IPS-18a (cell line): ENCODE measurements around the gene ZNF726.
"Not testable (repeated sequence)": the region's sequence is repeated elsewhere in the genome, so short reads cannot be mapped to it uniquely, and the experiment has no call there.

Source experiments
- H3K27ac ChIP-seq: one replicate; pipeline ENCODE4 v1.5.1; 2013; ENCODE audit warnings: low read length
- H3K27me3 ChIP-seq: one replicate; pipeline ENCODE4 v1.6.1; 2013; ENCODE audit warnings: mild to moderate bottlenecking, low read length; ENCODE audit not compliant: control insufficient read depth, insufficient read depth
- H3K36me3 ChIP-seq: one replicate; pipeline ENCODE4 v1.6.1; 2013; ENCODE audit warnings: low read depth, low read length; ENCODE audit not compliant: control insufficient read depth
- H3K4me1 ChIP-seq: one replicate; pipeline ENCODE4 v1.6.1; 2013; ENCODE audit warnings: low read depth, low read length; ENCODE audit not compliant: control insufficient read depth
- H3K4me3 ChIP-seq: one replicate; pipeline ENCODE4 v1.5.1; 2013; ENCODE audit warnings: low read length
- H3K9ac ChIP-seq: one replicate; pipeline ENCODE4 v1.6.1; 2013; ENCODE audit warnings: mild to moderate bottlenecking, low read length, moderate library complexity
- H3K9me3 ChIP-seq: one replicate; pipeline ENCODE4 v1.6.1; 2013; ENCODE audit warnings: low read depth, low read length; ENCODE audit not compliant: control insufficient read depth

ZNF726 gene

DNA sequence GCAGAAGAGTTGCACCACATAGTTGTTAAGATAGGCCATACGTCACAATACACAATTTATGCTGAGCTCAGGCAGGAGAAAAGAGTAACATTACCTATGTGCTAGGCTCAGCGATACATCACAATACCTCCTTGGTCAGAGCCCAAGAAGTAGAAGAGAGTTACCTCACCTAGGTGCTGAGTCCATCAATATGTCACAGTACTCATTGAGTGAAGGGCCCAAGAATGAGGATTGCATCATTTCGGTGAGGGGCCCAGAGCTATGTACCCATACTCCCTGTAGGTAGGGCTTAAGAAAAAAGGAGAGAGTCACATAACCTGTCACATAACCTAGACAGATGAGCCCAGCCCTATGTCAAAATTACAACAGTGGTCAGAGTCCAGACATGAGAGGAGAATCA, 62.6 kb downstream of the ZNF726 start:
- H3K9me3 ChIP-seq: peaks cover 59% of the 10 kb centered on the region
- H3K9ac ChIP-seq, H3K27me3 ChIP-seq, H3K36me3 ChIP-seq, H3K27ac ChIP-seq, H3K4me3 ChIP-seq, H3K4me1 ChIP-seq: not testable (repeated sequence)

DNA sequence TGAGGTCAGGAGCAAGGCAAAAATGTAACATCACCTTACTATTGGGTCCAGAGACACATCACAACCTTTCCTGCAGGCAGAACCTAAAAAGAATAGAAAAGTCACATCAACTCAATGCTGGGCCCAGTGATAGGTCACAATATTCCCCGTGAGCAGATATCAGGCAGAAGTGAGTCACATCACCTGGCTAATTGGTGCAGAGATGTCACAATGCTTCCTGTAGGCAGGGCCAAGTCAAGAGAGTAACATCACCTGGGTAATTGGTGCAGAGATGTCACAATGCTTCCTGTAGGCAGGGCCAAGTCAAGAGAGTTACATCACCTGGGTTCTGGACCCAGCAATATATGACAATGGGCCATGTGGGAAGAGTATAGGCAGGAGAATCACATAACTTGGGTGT, 63.4 kb downstream of the ZNF726 start:
- Histone ChIP-seq H3K9me3 (peaks cover 62% of the 10 kb centered on the region), H3K36me3 (no peaks in the 10 kb centered on the region), H3K27ac (no peak overlapping the region), H3K4me1 (no peaks in the 10 kb centered on the region), H3K9ac (no peak overlapping the region), H3K27me3 (no peaks in the 10 kb centered on the region), H3K4me3 (no peak overlapping the region)

DNA sequence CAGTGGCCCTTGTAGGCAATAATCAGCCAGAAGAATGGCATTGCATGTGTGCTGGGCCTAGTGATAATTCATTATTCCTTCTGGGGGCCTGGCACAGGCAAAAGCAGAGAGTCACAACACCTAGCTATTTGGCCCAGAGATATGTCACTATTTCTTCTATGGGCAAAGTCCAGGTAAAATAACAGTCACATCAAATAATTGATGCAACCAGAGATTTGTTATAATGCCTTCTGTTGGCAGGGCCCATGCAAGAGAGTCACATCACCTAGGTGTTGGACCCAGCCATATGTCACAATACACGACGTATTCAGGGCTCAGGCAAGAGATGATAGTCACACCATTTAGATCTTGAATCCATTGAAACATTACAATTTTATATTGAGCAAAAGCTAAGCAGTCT, 66.1 kb downstream of the ZNF726 start:
- Histone ChIP-seq H3K27me3 (no peaks in the 10 kb centered on the region), H3K36me3 (no peaks in the 10 kb centered on the region), H3K4me3 (no peak overlapping the region), H3K4me1 (no peaks in the 10 kb centered on the region), H3K9ac (no peak overlapping the region), H3K9me3 (peaks cover 72% of the 10 kb centered on the region), H3K27ac (no peak overlapping the region)

DNA sequence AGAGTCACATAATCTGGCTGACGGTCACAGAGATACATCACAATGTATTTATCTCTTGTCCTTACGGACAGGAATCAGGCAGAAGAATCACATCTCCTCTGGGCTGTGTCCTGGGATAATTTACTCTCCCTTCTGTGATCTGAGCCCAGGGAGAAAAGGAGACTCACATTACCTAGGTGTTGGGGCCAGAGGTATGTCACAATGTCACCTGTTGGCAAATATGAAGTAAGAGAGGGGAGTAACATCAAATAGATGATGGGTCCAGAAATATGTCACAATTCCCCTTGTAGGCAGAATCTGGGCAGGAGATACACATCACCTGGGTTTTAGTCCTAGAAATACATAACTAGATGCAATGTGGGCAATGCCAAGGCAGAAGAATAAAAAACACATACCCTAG, 67.2 kb downstream of the ZNF726 start:
- Histone ChIP-seq H3K4me3 (no peak overlapping the region), H3K36me3 (no peaks in the 10 kb centered on the region), H3K4me1 (no peaks in the 10 kb centered on the region), H3K9ac (no peak overlapping the region), H3K27me3 (no peaks in the 10 kb centered on the region), H3K27ac (no peak overlapping the region), H3K9me3 (peaks cover 81% of the 10 kb centered on the region)

DNA sequence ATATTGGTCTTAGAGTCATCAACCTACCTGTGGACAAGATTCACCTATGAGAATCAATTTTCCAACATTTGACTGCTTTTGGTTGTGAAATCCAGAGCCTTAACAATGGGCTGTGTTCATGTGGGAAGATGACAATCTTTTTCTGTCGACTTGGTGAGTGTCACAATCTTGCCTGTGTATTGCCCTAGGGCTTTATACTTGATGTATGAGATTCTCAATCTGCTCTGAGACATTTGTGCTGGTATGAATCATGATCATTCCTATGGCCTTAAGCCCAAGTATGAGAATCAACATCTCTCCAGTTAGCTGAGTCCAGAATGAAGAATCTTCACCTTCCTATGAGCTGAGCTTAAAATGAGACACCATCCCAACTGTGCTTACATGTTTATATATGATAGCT, 68.7 kb downstream of the ZNF726 start:
- no peaks in the 10 kb centered on the region for H3K27me3 ChIP-seq

More for the DNA sequence above, 68.7 kb downstream of the ZNF726 start:
- H3K4me3 ChIP-seq: no peak overlapping the region
- H3K27ac ChIP-seq: no peak overlapping the region
- H3K9me3 ChIP-seq: peaks cover 80% of the 10 kb centered on the region
- no peak overlapping the region for H3K9ac ChIP-seq
- H3K4me1 ChIP-seq: no peaks in the 10 kb centered on the region
- H3K36me3 ChIP-seq: no peaks in the 10 kb centered on the region
